Dermis microvascular lymphatic vessel endothelial cell (primary cell): Measurements from ENCODE around the gene IRF2BP1. TPM values are rescaled to one million over a fixed set of nuclear protein-coding genes. Genes with fewer than 3 reads are reported as not detected.

Experiments used
- DNase-seq, 2 donors: peaks; one replicate each; pipeline versions ENCODE4 v3.0.0 to v3.0.0-alpha.2; 2010; ENCODE audit warnings: low read depth in 2 of 2
- total RNA-seq: library from RNA; depleted of rRNA; stranded (reverse); fragments of >200 nt; gene quantifications from 2 replicates; pipeline ENCODE4 v1.2.1, GENCODE V29; 2014

IRF2BP1 gene
- total RNA-seq, 1 donor from 2014 or later: 14.9 TPM

DNA sequence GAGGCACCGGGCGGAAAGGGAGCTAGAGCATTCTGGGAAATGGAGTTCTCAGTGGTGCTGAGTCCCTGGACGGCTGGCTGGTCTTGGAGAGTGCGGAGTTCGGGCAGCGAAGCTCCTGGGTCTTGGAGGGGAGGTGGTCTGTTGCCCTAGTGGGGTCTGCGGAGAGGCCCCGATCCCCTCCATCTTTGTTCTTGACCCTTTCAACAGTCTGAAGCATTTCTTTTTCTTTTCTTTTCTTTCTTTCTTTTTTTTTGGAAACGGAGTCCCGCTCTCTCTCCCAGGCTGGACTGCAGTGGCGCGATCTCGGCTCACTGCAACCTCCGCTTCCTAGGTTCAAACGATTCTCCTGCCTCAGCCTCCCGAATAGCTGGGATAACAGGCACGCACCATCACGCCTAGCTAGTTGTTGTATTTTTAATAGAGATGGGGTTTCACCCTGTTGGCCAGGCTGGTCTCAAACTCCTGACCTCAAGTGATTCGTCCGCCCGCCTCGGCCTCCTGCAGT lies 22.6 kb downstream of the IRF2BP1 start:
- DNase-seq: no peak

DNA sequence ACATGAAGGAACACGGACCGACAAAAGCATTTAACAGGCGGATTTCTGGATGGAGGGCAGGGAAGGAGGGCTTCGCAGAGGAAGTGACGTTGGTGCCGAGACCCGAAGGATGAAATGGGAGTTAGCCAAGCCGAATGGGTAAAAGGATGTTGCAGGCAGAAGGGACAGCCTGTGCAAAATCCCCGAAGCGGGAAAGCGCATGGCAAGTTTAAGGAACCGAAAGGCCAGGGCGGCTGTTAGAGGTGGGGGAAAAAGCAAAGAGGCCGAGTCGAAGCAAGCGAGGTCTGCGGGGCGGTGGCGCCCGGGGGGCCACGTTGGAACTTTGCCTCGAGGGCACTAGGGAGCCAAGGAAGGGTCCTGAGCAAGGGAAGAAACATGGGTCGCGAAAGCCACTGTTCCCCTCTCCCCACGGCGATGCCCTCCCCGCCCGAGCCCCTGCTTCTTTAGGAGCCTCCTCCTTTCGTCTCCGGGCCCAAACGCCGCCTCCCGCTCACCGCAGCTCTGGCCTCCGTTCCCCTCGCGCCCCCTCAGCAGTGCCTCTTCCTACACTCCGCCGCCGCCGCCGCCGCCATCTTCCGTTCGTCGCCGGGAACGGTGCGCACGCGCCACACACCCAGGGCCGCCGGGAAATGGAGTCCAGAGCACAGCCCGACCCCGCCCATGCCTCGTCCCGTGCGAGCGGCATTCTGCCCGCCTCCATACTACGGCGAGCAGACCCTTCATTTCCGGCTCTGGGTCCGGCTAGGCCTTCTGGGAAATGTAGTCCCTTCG lies 23.2 kb downstream of the IRF2BP1 start, which contains the start of gene SYMPK:
Gene SYMPK, minus strand, starts transcription at position 584 of the 771 bp plus-strand sequence. CDS start 8,652 bp downstream, outside the sequence.
- DNase-seq: peak; percentile 95 to 99

DNA sequence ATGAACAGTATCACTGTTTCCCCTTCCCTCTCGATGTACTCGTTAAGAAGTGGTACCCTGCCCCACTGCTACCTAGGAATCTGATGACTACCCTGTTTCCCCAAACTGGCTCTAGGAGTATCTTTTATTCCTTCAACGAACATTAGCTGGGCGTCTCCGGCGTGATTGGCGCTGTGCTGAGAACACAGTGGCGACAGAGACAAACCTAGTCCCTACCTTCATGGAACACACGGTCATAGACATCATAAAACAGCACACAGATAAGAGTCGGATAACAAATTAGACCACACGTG lies 23.7 kb downstream of the IRF2BP1 start:
- DNase-seq: no peak

DNA sequence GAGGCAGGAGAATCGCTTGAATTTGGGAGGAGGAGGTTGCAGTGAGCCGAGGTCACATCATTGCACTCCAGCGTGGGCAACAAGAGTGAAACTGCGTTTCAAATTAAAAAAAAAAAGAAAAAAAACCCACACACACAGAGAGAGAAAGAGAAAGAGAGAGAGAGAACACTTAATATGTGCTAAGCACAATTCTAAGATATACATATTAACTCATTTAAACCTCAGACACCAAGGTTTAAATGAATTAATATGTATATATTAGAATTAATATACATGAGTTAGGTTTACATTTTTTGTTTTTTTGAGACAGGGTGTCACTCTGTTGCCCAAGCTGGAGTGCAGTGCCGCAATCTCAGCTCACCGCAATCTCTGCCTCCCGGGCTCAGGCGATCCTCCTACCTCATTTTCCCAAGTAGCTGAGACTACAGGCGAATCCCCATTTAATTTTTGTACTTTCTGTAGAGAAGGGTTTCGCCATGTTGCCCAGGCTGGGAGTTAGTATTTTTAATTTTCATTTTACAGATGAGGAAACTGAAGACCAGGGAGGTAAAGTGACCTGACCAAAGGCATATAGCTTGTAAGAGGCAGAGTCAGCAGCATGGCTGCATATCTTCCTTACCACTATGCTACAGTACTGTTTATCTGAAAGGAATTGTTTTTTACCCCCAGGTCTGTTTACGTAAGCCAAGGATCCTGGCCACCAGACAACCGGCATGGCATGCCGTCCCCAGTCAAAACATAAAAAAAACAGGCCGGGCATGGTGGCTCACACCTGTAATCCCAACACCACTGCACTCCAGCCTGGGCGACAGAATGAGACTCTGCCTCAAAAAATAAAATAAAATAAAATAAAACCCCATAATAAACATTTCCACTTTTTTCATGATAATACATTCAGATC lies 25.3 kb downstream of the IRF2BP1 start:
- DNase-seq: no peak

DNA sequence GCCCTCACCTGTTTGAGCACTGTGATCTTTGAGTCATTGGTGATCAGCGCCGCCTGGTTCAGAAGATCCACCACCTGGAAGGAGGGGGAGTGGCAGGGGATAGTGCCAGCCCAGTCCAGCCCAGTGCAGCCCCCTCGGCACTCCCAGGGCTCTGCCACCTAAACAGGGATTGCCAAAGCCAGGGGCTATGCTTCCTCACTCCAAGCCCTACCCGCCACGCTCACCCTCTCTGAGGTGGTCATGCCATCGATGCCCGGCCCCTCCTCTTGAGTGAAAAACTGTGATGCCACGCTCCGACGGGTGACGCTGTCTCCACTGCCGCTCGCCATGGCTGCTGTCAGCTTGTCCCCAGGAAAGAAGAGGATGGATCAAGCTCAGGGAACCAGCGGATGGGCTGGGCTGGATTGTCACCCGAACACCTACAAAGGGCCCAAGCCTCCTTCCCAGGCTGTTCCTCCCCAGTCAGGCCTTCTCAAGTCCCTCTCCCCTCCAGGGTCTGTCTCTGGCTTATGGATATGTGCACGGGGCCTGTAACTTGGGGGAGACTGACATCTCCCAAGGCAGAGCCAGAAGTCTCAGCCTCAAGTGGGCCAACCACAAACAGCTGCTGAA lies 31.7 kb downstream of the IRF2BP1 start:
- DNase-seq: no peak

DNA sequence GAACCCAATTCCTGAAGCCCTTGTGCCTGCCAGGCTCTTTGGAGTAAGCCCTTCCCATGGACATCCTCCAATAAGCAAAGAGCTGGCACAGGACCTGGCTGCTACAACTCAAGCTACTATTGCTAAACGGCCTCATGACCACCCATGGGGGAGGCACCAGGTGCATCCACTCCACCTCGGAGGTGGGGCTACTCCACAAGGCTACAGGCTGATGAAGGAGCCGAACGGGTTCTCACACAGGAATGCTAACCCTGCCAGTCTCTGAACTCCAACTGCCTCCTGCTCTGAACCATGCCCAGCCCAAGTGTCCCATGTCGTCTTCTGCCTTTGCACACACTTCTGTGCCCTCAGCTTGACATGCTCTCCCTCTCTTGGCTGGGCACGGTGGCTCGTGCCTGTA lies 33.0 kb downstream of the IRF2BP1 start:
- DNase-seq: no peak

DNA sequence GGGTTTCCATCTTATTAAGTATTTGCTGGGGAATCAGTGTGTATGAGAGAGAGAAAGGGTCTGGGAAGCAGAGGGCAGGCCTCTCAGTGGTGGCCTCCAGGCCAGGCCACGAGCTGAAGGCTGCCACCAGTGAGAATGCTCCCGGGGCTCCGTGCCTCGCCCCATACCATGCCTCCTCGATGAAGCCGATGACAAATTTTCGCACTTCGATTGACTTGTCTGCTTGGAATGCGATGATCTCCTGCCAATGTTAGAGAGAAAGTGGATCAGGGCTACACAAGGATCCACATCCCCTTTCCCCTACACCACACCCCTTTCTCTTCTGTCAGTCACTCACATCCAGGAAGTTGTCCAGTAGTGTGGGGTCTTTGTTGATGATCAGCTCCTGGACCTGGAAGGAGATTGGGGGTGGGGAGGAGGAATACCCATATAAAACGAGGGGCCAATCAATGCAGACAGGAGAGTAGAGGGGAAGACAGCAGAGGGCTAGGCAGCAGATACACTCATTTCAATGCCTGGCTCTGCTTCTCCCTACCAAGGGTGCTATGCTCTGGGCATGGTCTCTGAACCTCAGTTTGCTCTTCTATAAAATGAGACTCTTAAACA lies 33.7 kb downstream of the IRF2BP1 start:
- DNase-seq: no peak

DNA sequence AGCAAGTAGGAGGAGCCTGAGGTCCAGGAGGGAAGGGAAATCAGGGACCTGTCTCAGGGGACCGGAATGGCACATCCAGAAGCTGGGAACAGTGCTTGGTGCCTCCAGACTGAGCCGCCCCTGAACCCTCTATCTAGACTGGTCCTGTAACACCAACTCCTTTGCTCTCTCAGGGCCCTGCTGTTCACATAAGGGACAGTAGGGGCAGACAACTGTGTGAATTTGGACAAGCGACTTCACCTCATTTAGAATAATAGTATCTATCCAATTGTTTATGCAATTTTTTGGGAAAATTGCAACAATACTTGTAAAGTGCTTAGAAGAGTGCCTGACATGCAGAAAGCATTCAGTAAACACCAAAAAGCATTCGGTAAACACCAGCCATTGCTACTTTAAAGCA lies 37.0 kb downstream of the IRF2BP1 start:
- DNase-seq: no peak

DNA sequence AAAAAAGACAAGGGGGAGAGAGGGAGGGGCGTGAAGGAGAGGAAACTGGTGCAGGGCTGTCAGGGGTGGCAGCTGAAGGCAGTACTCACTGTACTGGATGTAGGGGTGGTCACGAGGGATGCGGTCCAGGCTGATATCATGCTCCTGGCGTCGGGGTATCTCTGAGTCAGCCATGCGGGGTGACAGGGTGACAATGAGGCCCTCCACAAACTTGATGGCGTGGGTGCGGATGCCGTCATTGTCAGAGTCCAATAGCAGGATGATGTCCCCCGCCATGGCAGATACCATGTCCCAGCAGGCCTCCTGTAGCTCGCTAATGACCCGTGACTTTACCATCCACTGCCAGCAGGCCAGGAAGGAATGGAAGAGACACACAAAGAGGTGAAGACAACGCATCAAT lies 38.3 kb downstream of the IRF2BP1 start:
- no peak for DNase-seq

DNA sequence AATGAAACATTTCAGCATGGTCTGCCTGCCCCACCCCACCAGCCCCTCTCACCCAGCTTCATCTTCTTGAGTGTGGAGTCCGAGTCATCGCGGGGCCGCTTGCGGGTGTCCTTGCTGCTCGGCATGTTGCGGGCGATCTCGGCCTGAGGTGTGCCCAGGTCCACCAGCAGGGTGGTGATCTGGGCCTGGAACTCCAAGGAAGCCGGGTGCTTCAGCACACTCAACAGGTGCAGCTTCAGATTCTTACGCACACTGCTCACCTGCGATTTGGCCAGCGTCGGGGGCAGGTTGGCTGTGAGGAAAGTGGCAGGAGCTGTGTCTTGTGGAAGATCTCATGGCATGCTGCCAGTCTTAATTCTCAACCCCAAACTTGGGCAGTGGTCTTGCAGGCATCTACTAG lies 43.7 kb downstream of the IRF2BP1 start:
- no peak for DNase-seq

DNA sequence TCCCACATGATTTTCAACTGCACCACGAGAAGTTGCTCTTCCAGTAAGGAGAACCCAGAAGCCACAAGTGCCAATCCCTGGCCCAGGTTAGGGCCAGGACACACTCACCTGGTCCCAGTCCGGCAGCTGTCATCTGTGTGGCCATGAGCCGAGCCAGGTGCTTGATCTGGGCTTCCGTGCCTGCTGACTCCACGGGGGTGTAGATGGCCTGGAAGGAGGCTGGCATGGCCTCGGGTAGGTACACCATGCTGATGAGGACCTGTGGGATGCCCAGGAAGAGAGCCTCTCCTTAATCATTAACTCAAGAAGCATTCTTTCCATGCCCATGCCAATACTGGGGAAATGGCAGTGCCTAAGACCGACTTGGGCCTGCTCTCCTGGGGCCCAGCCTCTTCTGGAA lies 51.0 kb downstream of the IRF2BP1 start:
- DNase-seq: no peak

Other genes with a start within 250 kb of the IRF2BP1 start
- gene EML2, start 246.7 kb downstream of the IRF2BP1 start, total RNA-seq: 11.1 and 15.7 TPM in 2 replicates
- 0.13 TPM in 1 of 2 replicates, not detected in the other for gene GIPR, start 217.9 kb downstream of the IRF2BP1 start, total RNA-seq
- 222 and 396 TPM in 2 replicates for gene SNRPD2, start 194.2 kb downstream of the IRF2BP1 start, total RNA-seq
- 8.3 and 11.7 TPM in 2 replicates for gene QPCTL, start 193.5 kb downstream of the IRF2BP1 start, total RNA-seq
- gene FBXO46, start 155.2 kb downstream of the IRF2BP1 start, total RNA-seq: 3.2 and 5.4 TPM in 2 replicates
- not detected in 2 replicates for gene MEIOSIN, start 152.7 kb downstream of the IRF2BP1 start, total RNA-seq
- 4.0 and 5.4 TPM in 2 replicates for gene SIX5, start 116.9 kb downstream of the IRF2BP1 start, total RNA-seq
- 5.0 and 8.0 TPM in 2 replicates for gene DMPK, start 103.7 kb downstream of the IRF2BP1 start, total RNA-seq
- 15.8 and 22.3 TPM in 2 replicates for gene DMWD, start 93.3 kb downstream of the IRF2BP1 start, total RNA-seq
- under 0.01 TPM in 2 replicates for gene RSPH6A, start 70.8 kb downstream of the IRF2BP1 start, total RNA-seq
- 22.1 and 35.3 TPM in 2 replicates for gene SYMPK, start 23.0 kb downstream of the IRF2BP1 start, total RNA-seq
- 0.13 TPM in 1 of 2 replicates, not detected in the other for gene FOXA3, start 21.8 kb downstream of the IRF2BP1 start, total RNA-seq
- gene MYPOP, start 16.5 kb upstream of the IRF2BP1 start, total RNA-seq: 0.64 and 1.8 TPM in 2 replicates
- gene NANOS2, start 28.6 kb upstream of the IRF2BP1 start, total RNA-seq: not detected in 2 replicates
- gene NOVA2, start 87.7 kb upstream of the IRF2BP1 start, total RNA-seq: 5.1 and 7.8 TPM in 2 replicates
- gene CCDC61, start 109.3 kb upstream of the IRF2BP1 start, total RNA-seq: 4.6 and 5.2 TPM in 2 replicates
- gene PGLYRP1, start 136.9 kb upstream of the IRF2BP1 start, total RNA-seq: not detected in 2 replicates
- gene IGFL4, start 154.9 kb upstream of the IRF2BP1 start, total RNA-seq: not detected in 2 replicates
- gene IGFL3, start 238.5 kb upstream of the IRF2BP1 start, total RNA-seq: not detected in 2 replicates